Immature natural killer cell (primary cell): ENCODE measurements around the gene ZMAT5. TPM values are rescaled to one million over a fixed set of nuclear protein-coding genes. Genes with fewer than 3 reads are reported as not detected.

Experiments
- DNase-seq, 3 donors: peaks; one replicate each; pipeline ENCODE4 v3.0.0; 2022; ENCODE audit warnings: mixed read lengths in 1 of 3
- H3K27ac Mint-ChIP-seq, 6 donors: one replicate each; pipeline ENCODE4 v1.8.0; 2020; ENCODE audit warnings: mixed read lengths in 6 of 6, mild to moderate bottlenecking in 5 of 6, inconsistent platforms in 4 of 6, moderate library complexity in 3 of 6
- H3K27me3 Mint-ChIP-seq, 3 donors: one replicate each; pipeline ENCODE4 v1.8.0; 2020 to 2021; ENCODE audit warnings: low read depth in 3 of 3, mild to moderate bottlenecking in 3 of 3, mixed read lengths in 3 of 3, moderate library complexity in 3 of 3, inconsistent platforms in 1 of 3
- H3K36me3 Mint-ChIP-seq, 3 donors: one replicate each; pipeline ENCODE4 v1.8.0; 2020; ENCODE audit warnings: mixed read lengths in 3 of 3, inconsistent platforms in 2 of 3, mild to moderate bottlenecking in 2 of 3
- H3K4me1 Mint-ChIP-seq, 2 donors: one replicate each; pipeline ENCODE4 v1.8.0; 2020; ENCODE audit warnings: inconsistent platforms in 2 of 2, mild to moderate bottlenecking in 2 of 2, mixed read lengths in 2 of 2, moderate library complexity in 1 of 2
- H3K4me3 Mint-ChIP-seq, 5 donors: one replicate each; pipeline ENCODE4 v1.8.0; 2020; ENCODE audit warnings: mild to moderate bottlenecking in 5 of 5, mixed read lengths in 5 of 5, inconsistent platforms in 3 of 5, moderate library complexity in 3 of 5
- H3K9me3 Mint-ChIP-seq, 6 donors: one replicate each; pipeline ENCODE4 v1.8.0; 2020; ENCODE audit warnings: mild to moderate bottlenecking in 6 of 6, mixed read lengths in 6 of 6, inconsistent platforms in 4 of 6, moderate library complexity in 3 of 6
- polyA plus RNA-seq, 3 donors: library from polyadenylated mRNA; unstranded; fragments of 300-500 nt; fragmentation: Illumina TruSeq; gene quantifications; one replicate each; pipeline ENCODE4 v1.2.3, GENCODE V29; 2021

The ZMAT5 gene
- polyA plus RNA-seq, 3 donors from 2014 or later = 59.3 to 77.7 (median 72.2) TPM

DNA sequence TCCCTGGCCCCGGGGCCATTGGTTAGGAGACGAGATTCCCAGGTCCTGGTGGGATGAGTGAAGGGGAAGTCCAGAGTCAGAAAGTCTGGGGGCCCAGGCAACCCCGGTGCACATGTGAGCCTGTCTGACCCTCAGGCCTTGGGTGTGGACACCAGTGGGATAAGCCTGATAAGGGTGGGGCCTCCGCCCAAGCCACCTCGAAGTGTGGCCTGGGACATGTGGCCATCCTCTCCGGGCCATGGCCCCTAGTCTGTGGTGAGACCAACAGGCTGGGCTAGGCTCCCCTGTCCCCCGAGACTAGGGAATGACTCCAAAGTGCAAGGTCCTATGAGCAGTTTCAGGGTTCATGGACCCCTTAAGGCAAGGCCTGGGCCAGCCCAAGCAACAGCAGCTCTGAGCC is 40.7 kb downstream of the ZMAT5 start:
- Mint-ChIP-seq H3K36me3 (no peaks in the 10 kb centered on the region), H3K4me3 (no peak overlapping the region), H3K9me3 (no peaks in the 10 kb centered on the region), H3K27ac (no peak overlapping the region), H3K4me1 (no peaks in the 10 kb centered on the region), H3K27me3 (peaks cover 0 to 7% (median 0%) of the 10 kb centered on the region in 3 donors)
- no peak for DNase-seq

DNA sequence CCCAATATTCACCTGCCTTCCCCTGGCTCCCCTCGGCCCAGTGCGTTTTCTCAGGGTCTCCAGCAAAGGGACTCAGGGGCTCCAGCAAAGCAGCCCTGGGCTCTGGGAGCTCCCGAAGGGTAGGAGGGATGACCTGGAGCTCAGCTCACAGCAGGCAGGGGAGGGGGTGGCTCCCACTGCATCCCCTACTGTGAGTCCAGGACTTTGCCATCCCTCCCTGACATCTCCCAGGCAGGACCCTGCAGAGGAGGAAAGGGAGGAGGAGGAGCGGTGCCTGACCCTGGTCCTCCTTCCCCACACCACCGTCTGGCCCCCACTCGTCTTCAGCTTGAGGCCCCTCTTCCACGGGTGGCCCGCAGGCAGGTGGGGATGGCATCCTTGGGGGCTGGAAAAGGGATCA is 42.0 kb downstream of the ZMAT5 start:
- H3K4me3 Mint-ChIP-seq = no peak overlapping the region
- no peak for DNase-seq
- peaks cover 0 to 7% (median 0%) of the 10 kb centered on the region in 3 donors for H3K27me3 Mint-ChIP-seq
- no peaks in the 10 kb centered on the region for H3K9me3 Mint-ChIP-seq
- no peak overlapping the region for H3K27ac Mint-ChIP-seq
- no peaks in the 10 kb centered on the region for H3K36me3 Mint-ChIP-seq
- H3K4me1 Mint-ChIP-seq = no peaks in the 10 kb centered on the region

DNA sequence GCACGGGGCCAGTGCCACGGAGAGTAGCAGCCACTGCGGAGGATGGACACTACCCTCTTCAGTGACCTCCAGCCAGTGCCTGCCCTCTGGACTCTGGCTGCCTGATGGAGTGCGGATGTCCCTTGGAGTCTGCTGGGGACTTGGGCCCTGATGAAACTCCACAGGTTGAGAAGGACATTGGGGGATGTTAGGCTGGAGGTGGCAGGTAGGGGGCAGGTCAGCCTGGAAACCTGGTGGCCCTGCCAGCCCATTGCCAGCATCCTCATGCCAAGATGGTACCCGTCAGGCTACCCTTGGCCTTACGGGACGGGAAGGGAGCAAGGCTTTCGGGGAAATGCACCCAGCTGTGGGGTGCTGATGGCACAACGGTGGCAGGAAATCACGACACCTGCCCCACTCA is 43.0 kb downstream of the ZMAT5 start:
- Mint-ChIP-seq H3K27me3 (peaks cover 0 to 9% (median 8%) of the 10 kb centered on the region in 3 donors), H3K36me3 (no peaks in the 10 kb centered on the region), H3K4me1 (no peaks in the 10 kb centered on the region), H3K9me3 (no peaks in the 10 kb centered on the region), H3K27ac (no peak overlapping the region), H3K4me3 (no peak overlapping the region)
- no peak for DNase-seq

DNA sequence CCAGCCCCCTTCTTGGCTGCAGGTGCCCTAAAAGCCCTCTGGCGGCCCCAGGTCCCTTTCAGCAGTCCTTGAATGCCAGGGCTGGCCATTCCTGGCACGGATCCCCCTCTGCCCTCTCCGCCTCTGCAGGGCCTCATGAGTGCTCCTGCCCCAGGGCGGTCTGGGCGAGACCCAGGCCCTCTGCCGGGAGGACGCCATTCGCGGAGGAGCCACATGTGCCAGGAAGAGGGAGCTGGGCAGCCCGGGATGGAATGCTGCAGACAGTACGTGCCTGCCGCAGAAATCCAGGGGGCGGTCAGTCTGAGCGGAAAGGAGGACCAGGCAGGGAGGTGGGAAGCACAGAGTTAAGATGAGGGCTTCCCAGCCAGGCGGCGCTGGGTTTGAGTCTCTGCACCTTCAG is 44.2 kb downstream of the ZMAT5 start:
- Mint-ChIP-seq H3K27me3 (peaks cover 0 to 16% (median 11%) of the 10 kb centered on the region in 3 donors), H3K27ac (no peak overlapping the region), H3K4me3 (no peak overlapping the region), H3K36me3 (no peaks in the 10 kb centered on the region), H3K9me3 (no peaks in the 10 kb centered on the region), H3K4me1 (peaks cover 0 to 2% of the 10 kb centered on the region in 2 donors)
- no peak for DNase-seq

DNA sequence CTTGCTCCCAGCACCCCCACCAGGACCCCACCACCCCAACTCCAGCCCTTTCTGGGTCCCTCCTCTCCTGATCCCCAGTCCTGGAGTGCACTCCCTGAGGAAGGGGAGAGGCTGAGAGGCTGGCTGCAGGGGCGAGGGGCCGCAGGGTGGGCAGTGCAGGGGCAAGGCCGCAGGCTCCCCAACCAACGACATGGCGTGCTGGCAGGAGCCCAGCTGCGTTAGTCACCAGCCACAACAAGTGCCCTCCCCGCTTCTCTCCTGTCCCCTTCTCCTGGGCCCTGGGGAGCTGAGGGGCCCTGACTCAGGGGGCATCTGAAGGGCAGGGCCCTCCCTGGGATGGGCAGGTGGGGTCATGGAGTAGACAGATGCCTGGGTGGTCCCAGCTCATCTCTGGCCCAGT is 44.7 kb downstream of the ZMAT5 start:
- no peak for DNase-seq
- H3K27ac Mint-ChIP-seq = no peak overlapping the region
- peaks cover 0 to 2% of the 10 kb centered on the region in 2 donors for H3K4me1 Mint-ChIP-seq
- H3K36me3 Mint-ChIP-seq = no peaks in the 10 kb centered on the region
- H3K9me3 Mint-ChIP-seq = no peaks in the 10 kb centered on the region
- no peak overlapping the region for H3K4me3 Mint-ChIP-seq
- H3K27me3 Mint-ChIP-seq = peaks cover 0 to 16% (median 15%) of the 10 kb centered on the region in 3 donors

DNA sequence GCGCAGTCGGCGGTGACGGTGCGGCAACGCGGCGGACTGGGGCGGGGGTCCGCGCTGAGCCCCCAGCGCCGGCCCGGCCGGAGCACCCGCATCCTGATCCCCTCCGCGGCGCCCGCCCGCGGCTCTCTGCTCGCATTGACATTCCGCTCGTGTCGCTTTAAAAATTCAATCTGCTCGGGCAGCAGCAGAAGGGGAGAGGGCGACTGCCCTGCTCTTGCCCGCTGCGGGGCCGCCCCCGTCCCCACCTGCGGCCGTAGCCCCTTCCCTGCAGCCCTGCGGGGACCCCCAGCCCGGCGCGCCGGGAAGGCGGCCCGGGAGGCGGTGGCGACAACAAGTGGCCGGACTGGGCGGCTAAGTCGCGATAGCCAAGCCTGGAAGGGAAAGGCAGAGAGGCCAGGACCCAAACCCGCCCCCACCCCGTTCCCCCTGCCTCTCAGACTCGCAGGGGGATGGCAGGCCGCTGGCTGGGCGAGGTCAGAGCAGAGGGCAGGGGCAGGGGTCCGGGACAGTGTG is 45.9 kb downstream of the ZMAT5 start:
- peaks cover 0 to 2% of the 10 kb centered on the region in 2 donors for H3K4me1 Mint-ChIP-seq
- H3K9me3 Mint-ChIP-seq = no peaks in the 10 kb centered on the region
- no peaks in the 10 kb centered on the region for H3K36me3 Mint-ChIP-seq
- no peak for DNase-seq
- H3K4me3 Mint-ChIP-seq = no peak overlapping the region
- H3K27ac Mint-ChIP-seq = no peak overlapping the region
- H3K27me3 Mint-ChIP-seq = peaks cover 0 to 20% (median 18%) of the 10 kb centered on the region in 3 donors

DNA sequence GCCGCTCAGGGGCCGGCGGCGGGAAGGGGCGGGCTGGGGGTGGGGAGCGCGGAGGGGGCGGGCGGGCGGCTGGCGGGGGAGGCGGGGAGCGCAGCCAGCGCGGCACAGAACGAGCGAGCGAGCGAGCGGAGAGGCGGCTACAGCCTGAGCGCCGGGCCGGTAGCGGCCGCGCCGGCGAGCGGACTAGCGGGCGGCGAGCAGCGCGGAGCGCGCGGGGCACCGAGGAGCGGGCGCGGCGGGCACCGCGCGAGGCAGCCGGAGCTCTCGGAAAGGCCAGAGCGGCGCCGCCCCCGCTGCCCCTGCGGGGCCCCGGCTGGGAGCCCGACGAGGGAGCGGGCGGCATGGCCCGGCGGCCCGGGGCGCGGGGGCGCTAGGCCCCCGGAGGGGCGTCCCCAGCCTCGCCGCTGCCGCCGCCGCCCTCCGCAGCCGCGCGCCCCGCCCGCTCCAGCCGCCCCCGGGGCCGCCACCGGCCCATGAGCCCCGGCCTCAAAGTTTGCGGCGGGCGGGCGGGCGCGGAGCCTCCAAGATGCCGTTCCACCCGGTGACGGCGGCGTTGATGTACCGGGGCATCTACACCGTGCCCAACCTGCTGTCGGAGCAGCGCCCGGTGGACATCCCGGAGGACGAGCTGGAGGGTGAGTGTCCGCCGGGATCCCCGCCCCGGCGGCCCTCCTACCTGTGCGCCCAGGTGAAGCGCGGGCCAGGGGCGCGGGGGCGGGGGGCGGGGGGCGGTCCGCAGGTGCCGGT is 46.7 kb downstream of the ZMAT5 start, which contains the start of gene CABP7:
TSS of gene CABP7 (plus strand) at position 105 of the 747 bp plus-strand sequence. CDS start at position 527, 422 bp downstream.
- Mint-ChIP-seq H3K9me3 (no peaks in the 10 kb centered on the region), H3K4me3 (no peak within 1 kb of the TSS), H3K4me1 (peaks cover 0 to 2% of the 10 kb centered on the region in 2 donors), H3K27ac (no peak within 1 kb of the TSS), H3K36me3 (no peaks in the 10 kb centered on the region), H3K27me3 (peaks cover 0 to 20% (median 18%) of the 10 kb centered on the region in 3 donors)
- DNase-seq = no peak

DNA sequence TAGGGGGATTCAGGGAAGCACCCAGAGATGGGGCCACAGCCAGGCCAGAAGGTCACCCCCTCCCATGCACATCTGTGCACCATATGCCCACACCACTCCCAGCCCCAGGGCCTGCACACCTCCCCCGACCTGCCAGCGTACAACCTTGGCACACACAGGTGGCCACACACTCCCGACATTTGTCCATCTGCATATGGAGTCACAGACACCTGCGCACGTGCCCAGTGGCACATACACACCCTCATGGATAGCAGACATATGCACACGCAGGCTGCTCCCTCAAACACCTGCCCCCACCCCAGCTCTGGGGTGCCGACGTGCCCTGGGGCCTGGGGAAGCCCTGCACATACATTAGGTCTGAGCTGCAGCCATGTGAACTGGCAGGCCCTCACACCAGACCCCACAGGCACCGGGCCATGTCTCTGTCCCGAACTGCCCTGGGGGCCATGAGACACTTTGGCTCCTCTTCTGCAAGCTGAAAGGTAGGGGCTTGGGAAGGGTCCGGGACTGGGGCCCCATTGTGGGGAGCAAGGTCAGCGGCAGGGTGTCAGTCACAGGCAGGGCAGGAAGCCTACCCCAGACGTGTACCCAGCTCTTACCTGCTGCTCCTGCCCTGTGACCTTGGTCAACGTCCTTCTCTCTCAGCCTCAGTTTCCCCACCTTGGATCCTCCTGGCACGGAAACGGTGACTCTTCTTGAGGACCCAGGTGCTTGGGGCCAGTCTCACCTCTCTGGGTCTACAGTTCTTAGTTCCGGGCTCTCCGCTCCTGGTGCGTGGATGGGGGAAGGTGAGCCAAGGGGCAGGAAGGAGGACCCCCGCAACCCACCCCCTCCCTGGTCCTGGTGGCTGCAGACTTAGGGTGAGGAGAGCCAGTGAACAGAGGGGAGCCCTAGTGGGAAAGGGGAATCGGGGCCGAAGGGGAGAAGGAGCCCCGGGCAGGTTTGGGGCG is 47.6 kb downstream of the ZMAT5 start:
- Mint-ChIP-seq H3K4me1 (peaks cover 0 to 2% of the 10 kb centered on the region in 2 donors), H3K9me3 (no peaks in the 10 kb centered on the region), H3K27me3 (peaks cover 0 to 23% (median 20%) of the 10 kb centered on the region in 3 donors), H3K27ac (no peak overlapping the region), H3K4me3 (no peak overlapping the region), H3K36me3 (no peaks in the 10 kb centered on the region)
- DNase-seq = no peak

DNA sequence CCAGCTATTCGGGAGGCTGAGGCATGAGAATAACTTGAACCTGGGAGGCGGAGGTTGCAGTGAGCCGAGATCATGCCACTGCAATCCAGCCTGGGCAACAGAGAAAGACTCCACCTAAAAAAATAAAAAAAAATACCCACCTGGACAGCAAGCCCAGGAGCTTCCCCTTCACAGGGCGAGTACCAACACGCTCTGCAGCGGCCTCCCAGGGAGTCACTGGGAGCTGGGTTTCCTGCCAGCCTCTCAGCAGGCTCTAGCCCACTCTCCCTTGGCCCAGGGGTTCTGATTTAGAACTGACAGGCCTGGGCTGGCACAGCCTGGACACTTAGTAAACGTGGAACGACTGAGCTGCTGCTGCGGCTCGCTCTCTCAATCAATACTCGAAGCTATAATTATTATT is 49.0 kb downstream of the ZMAT5 start:
- Mint-ChIP-seq H3K4me1 (peaks cover 0 to 2% of the 10 kb centered on the region in 2 donors), H3K9me3 (no peaks in the 10 kb centered on the region), H3K27ac (no peak overlapping the region), H3K4me3 (no peak overlapping the region), H3K27me3 (peaks cover 0 to 23% (median 16%) of the 10 kb centered on the region in 3 donors), H3K36me3 (no peaks in the 10 kb centered on the region)
- DNase-seq = no peak

DNA sequence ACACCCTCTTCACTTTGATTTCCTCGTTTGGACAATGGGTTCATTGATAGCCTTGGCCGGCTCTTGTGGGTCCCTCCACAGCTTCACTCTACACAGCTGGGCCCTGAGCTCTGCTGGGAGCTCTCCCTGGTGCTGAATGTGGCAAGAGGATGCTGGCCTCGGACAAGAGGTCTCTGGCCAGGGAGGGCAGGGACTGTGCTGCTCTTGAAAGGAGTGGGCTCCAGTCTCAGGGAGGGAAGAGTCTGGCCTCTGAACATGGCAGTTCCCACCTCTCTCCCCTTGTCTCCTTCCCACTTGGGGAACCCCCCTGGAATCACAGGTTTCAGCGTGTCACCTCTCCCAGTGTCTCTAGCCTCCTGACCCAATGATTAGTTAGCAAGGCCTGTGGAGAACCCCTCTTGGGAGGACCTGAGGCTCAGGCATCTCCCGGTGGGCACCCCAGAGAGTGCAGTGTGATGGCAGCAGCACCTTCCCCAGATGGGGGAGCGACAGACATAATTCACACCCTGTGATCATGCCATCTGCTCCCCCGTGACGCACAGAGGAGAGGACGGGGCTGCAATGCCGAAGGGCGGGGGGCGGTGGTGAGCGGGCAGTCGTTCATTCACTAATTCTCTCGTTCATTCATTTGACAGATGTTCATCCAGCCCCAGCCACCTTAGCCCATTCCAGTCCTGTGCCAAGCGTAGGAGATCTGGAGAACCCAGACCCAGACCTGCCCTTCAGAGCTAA is 49.8 kb downstream of the ZMAT5 start:
- peaks cover 0 to 23% (median 16%) of the 10 kb centered on the region in 3 donors for H3K27me3 Mint-ChIP-seq
- no peaks in the 10 kb centered on the region for H3K36me3 Mint-ChIP-seq
- no peaks in the 10 kb centered on the region for H3K9me3 Mint-ChIP-seq
- peak in 1 of 3 donors; percentile 23 for DNase-seq
- no peak overlapping the region for H3K4me3 Mint-ChIP-seq
- no peak overlapping the region for H3K27ac Mint-ChIP-seq
- peaks cover 0 to 2% of the 10 kb centered on the region in 2 donors for H3K4me1 Mint-ChIP-seq

DNA sequence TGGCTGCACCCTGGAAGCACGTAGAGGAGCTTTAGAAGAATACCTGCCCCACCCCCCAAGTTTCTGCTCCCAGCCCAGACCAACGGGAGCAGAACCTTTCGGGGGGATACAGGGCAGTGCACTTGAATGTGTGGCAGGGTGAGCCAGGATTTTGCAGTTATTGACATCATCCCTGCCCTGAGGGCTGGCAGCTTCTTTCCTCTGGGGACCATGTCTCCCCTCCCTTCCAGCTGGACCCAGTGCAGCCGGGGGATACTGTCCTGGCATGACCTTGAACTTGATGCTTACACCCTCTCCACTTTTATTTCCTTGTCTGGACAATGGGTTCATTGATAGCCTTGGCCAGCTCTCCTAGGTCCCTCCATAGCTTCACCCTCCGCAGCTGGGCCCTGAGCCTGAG is 51.1 kb downstream of the ZMAT5 start:
- Mint-ChIP-seq H3K9me3 (no peaks in the 10 kb centered on the region), H3K27ac (no peak overlapping the region), H3K4me1 (peaks cover 0 to 2% of the 10 kb centered on the region in 2 donors), H3K27me3 (peaks cover 0 to 23% (median 13%) of the 10 kb centered on the region in 3 donors), H3K36me3 (no peaks in the 10 kb centered on the region), H3K4me3 (no peak overlapping the region)
- no peak for DNase-seq

DNA sequence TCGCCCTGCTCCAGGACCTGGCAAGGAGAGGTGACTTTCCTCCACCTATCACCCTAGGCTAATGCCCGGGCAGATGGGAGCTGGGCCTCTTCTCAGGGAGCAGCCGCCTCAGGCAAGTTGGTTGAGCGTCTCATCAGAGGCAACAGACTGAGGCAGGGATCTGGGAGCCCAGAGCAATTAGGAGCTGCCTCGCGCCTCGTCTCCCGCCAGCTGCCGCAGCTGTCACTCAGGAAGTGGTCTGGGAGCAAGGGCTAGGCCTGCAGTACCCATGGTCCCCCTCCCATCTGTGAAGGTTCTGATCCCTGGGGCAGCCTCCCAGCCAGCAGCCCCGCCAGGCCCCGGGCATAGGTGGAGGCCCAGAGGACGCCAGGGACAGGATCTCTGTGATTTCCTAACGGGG is 51.6 kb downstream of the ZMAT5 start:
- H3K4me1 Mint-ChIP-seq = peaks cover 0 to 2% of the 10 kb centered on the region in 2 donors
- peaks cover 0 to 23% (median 13%) of the 10 kb centered on the region in 3 donors for H3K27me3 Mint-ChIP-seq
- no peaks in the 10 kb centered on the region for H3K36me3 Mint-ChIP-seq
- H3K27ac Mint-ChIP-seq = no peak overlapping the region
- H3K4me3 Mint-ChIP-seq = no peak overlapping the region
- no peak for DNase-seq
- no peaks in the 10 kb centered on the region for H3K9me3 Mint-ChIP-seq

DNA sequence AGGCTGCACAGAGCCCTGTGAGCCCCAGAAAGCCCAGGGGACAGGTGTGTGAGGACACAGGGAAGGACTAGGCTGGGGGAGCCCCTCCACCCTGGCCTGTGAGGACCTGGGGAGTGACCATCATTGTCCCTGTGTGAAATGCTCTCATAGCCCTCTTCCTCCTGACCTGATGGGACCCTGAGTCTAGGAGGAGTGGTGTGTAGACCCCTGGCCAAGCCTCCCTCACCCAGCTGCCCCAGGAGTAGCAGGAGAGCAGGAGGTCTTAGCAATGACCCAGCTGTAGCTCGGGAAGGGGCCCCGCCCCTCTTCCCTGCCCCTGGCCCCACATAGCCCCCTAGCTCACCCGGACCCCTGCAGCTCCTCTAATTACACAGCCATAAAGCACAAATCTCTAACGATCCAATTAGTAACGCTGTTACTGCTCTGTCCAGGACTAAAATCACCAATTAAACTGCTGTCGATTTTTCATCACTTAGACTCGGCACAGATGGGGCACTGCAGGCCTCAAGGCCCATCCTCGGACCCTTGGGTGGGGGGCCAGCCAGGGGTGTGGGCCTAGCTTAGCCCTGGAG is 53.6 kb downstream of the ZMAT5 start:
- Mint-ChIP-seq H3K27ac (peak overlapping the region in 1 of 6 donors; percentile 34), H3K36me3 (no peaks in the 10 kb centered on the region), H3K4me1 (no peaks in the 10 kb centered on the region), H3K4me3 (no peak overlapping the region), H3K9me3 (no peaks in the 10 kb centered on the region), H3K27me3 (peaks cover 0 to 14% (median 6%) of the 10 kb centered on the region in 3 donors)
- DNase-seq = no peak
